Uterus (tissue), 2 donors: ENCODE measurements around the gene RICTOR.

Experiments
- POLR2A ChIP-seq, 2 donors: fragments of 450-650 bp; IDR thresholded peaks; one replicate each; pipeline ENCODE4 v1.6.1; 2016; ENCODE audit warnings: antibody characterized with exemption in 2 of 2, mild to moderate bottlenecking in 1 of 2, moderate library complexity in 1 of 2
- TF ChIP-seq, protein P1 (sequence below), 4 experiments: fragments of 200-600 bp in 2 of 4; fragments of 450-650 bp in 2 of 4; sonication (generic) in 2 of 4; IDR thresholded peaks; one replicate each; pipeline ENCODE4 v1.5.1; 2016 to 2019; ENCODE audit warnings: antibody characterized with exemption in 4 of 4, mild to moderate bottlenecking in 2 of 4, moderate library complexity in 1 of 4

GRCh38 chr5:39121922-39122321 is 47.7 kb upstream of the RICTOR start:
- TF ChIP-seq POLR2A (IDR thresholded peaks at IDR 0.05): no peak
- TF ChIP-seq, protein P1, sequence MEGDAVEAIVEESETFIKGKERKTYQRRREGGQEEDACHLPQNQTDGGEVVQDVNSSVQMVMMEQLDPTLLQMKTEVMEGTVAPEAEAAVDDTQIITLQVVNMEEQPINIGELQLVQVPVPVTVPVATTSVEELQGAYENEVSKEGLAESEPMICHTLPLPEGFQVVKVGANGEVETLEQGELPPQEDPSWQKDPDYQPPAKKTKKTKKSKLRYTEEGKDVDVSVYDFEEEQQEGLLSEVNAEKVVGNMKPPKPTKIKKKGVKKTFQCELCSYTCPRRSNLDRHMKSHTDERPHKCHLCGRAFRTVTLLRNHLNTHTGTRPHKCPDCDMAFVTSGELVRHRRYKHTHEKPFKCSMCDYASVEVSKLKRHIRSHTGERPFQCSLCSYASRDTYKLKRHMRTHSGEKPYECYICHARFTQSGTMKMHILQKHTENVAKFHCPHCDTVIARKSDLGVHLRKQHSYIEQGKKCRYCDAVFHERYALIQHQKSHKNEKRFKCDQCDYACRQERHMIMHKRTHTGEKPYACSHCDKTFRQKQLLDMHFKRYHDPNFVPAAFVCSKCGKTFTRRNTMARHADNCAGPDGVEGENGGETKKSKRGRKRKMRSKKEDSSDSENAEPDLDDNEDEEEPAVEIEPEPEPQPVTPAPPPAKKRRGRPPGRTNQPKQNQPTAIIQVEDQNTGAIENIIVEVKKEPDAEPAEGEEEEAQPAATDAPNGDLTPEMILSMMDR (IDR thresholded peaks at IDR 0.05): no peak
